Vagina (tissue), 2 donors: ENCODE data around the gene NIT2.

ENCODE experiments used
- POLR2A ChIP-seq, 2 donors: fragments of 450-650 bp; IDR thresholded peaks; one replicate each; pipeline ENCODE4 v1.6.1; 2017; ENCODE audit warnings: antibody characterized with exemption in 2 of 2, mild to moderate bottlenecking in 2 of 2, moderate library complexity in 2 of 2
- POLR2AphosphoS5 ChIP-seq, 2 donors: sonication (generic); formaldehyde crosslinking; IDR thresholded peaks; one replicate each; pipeline ENCODE4 v1.9.0; 2017; ENCODE audit warnings: antibody characterized with exemption in 2 of 2, mild to moderate bottlenecking in 2 of 2, low read depth in 1 of 2; ENCODE audit not compliant: insufficient read depth in 1 of 2
- TF ChIP-seq, protein P1 (sequence below), 3 experiments: fragments of 450-650 bp in 2 of 3; fragments of 200-600 bp in 1 of 3; sonication (generic) in 1 of 3; IDR thresholded peaks; one replicate each; pipeline ENCODE4 v1.5.1; 2017 to 2019; ENCODE audit warnings: antibody characterized with exemption in 3 of 3, mild to moderate bottlenecking in 2 of 3, moderate library complexity in 2 of 3

DNA sequence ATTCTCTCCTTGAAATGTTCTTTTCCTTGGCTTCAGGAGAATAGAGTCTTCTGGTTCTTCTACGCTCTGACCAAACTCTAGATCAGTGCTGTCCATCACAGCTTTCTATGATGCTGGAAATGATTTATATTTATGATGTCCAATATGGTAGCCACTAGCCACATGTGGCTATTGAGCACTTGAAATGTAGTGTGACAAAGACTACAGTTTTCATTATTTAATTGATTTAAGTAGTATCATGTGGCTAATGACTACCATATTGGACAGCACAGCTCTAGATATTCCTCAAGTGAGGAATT, 69.6 kb downstream of the NIT2 start:
- no peak for TF ChIP-seq POLR2A (IDR thresholded peaks at IDR 0.05)
- TF ChIP-seq, protein P1, sequence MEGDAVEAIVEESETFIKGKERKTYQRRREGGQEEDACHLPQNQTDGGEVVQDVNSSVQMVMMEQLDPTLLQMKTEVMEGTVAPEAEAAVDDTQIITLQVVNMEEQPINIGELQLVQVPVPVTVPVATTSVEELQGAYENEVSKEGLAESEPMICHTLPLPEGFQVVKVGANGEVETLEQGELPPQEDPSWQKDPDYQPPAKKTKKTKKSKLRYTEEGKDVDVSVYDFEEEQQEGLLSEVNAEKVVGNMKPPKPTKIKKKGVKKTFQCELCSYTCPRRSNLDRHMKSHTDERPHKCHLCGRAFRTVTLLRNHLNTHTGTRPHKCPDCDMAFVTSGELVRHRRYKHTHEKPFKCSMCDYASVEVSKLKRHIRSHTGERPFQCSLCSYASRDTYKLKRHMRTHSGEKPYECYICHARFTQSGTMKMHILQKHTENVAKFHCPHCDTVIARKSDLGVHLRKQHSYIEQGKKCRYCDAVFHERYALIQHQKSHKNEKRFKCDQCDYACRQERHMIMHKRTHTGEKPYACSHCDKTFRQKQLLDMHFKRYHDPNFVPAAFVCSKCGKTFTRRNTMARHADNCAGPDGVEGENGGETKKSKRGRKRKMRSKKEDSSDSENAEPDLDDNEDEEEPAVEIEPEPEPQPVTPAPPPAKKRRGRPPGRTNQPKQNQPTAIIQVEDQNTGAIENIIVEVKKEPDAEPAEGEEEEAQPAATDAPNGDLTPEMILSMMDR (IDR thresholded peaks at IDR 0.05): no peak
- TF ChIP-seq POLR2AphosphoS5 (IDR thresholded peaks at IDR 0.05; ENCODE audit: insufficient read depth in 1 of 2, low read depth in 1 of 2): no peak
